Neural cell (in vitro differentiated cells): ENCODE results near the gene CC2D2B. TPM values are rescaled to one million over a fixed set of nuclear protein-coding genes. Genes with fewer than 3 reads are reported as not detected.
"Not testable (repeated sequence)": the region's sequence is repeated elsewhere in the genome, so short reads cannot be mapped to it uniquely, and the experiment has no call there.

Source experiments
- H2AFZ ChIP-seq: fragments of 200-600, 300-800 bp; sonication (generic), shearing (Covaris generic); 2 replicates; pipeline ENCODE4 v1.6.0; 2014; ENCODE audit warnings: low read depth, mild to moderate bottlenecking, antibody characterized with exemption, low read length, moderate library complexity
- H3F3A ChIP-seq: fragments of 200-600 bp; shearing (Covaris generic); 2 replicates; pipeline ENCODE4 v1.6.1; 2016; ENCODE audit warnings: mild to moderate bottlenecking, moderate library complexity, mixed read lengths, antibody characterized with exemption, low read length; ENCODE audit not compliant: insufficient read depth, poor library complexity, severe bottlenecking
- H3K27ac ChIP-seq: fragments of 200-600, 300-800 bp; sonication (generic), shearing (Covaris generic); 2 replicates; pipeline ENCODE4 v1.5.1; 2014; ENCODE audit warnings: mild to moderate bottlenecking, low read length, moderate library complexity
- H3K27me3 ChIP-seq: fragments of 300-800, 200-600 bp; sonication (generic), shearing (Covaris generic); 2 replicates; pipeline ENCODE4 v1.6.0; 2014; ENCODE audit warnings: mild to moderate bottlenecking, low read depth, low read length, moderate library complexity; ENCODE audit not compliant: insufficient read depth
- H3K36me3 ChIP-seq: fragments of 300-800, 200-600 bp; sonication (generic), shearing (Covaris generic); 2 replicates; pipeline ENCODE4 v1.5.1; 2014; ENCODE audit warnings: mild to moderate bottlenecking, antibody characterized with exemption, low read length, moderate library complexity; ENCODE audit not compliant: insufficient read depth
- H3K4me2 ChIP-seq: fragments of 300-800, 200-600 bp; sonication (generic), shearing (Covaris generic); 2 replicates; pipeline ENCODE4 v1.6.0; 2014; ENCODE audit warnings: mild to moderate bottlenecking, low read length
- H3K4me3 ChIP-seq: fragments of 300-800, 200-600 bp; sonication (generic), shearing (Covaris generic); 2 replicates; pipeline ENCODE4 v1.5.1; 2014; ENCODE audit warnings: mild to moderate bottlenecking, low read length, moderate library complexity
- H3K79me2 ChIP-seq: fragments of 200-600 bp; shearing (Covaris generic); replicated peaks from 2 replicates; pipeline ENCODE4 v1.6.0; 2014; ENCODE audit warnings: mild to moderate bottlenecking, low read length, moderate library complexity; ENCODE audit not compliant: insufficient read depth
- H3K9ac ChIP-seq: fragments of 300-800, 200-600 bp; sonication (generic), shearing (Covaris generic); 2 replicates; pipeline ENCODE4 v1.6.1; 2016; ENCODE audit warnings: mild to moderate bottlenecking, low read length, mixed read lengths
- H3K9me2 ChIP-seq: fragments of 200-600 bp; shearing (Covaris generic); 2 replicates; pipeline ENCODE4 v1.6.1; 2016; ENCODE audit warnings: mild to moderate bottlenecking, low read length, mixed read lengths; ENCODE audit not compliant: insufficient read depth
- H3K9me3 ChIP-seq: fragments of 200-600, 300-800 bp; sonication (generic), shearing (Covaris generic); 2 replicates; pipeline ENCODE4 v1.6.1; 2016; ENCODE audit warnings: mild to moderate bottlenecking, mixed run types, low read length, moderate library complexity, mixed read lengths
- H4K20me1 ChIP-seq: fragments of 200-600 bp; shearing (Covaris generic); 2 replicates; pipeline ENCODE4 v1.6.1; 2016; ENCODE audit warnings: mild to moderate bottlenecking, mixed run types; ENCODE audit not compliant: insufficient read depth
- CTCF ChIP-seq: fragments of 450-650 bp; IDR thresholded peaks from 2 replicates; pipeline ENCODE4 v1.5.1; 2014; ENCODE audit warnings: antibody characterized with exemption, mild to moderate bottlenecking, moderate library complexity; ENCODE audit not compliant: poor library complexity, severe bottlenecking
- EP300 ChIP-seq: fragments of 450-650 bp; conservative IDR thresholded peaks from 2 replicates; pipeline ENCODE4 v1.6.1; 2014; ENCODE audit warnings: antibody characterized with exemption, mild to moderate bottlenecking, moderate library complexity; ENCODE audit not compliant: poor library complexity, severe bottlenecking
- EZH2 ChIP-seq: fragments of 200-600, 300-800 bp; shearing (Covaris generic), sonication (generic); IDR thresholded peaks from 2 replicates; pipeline ENCODE4 v1.6.1; 2014; ENCODE audit warnings: antibody characterized with exemption, low read length, borderline replicate concordance, mild to moderate bottlenecking; ENCODE audit not compliant: insufficient read depth, poor library complexity, severe bottlenecking
- MXI1 ChIP-seq: fragments of 450-650 bp; conservative IDR thresholded peaks from 2 replicates; pipeline ENCODE4 v1.6.1; 2014; ENCODE audit warnings: antibody characterized with exemption, mild to moderate bottlenecking; ENCODE audit not compliant: poor library complexity, severe bottlenecking
- POLR2AphosphoS5 ChIP-seq: IDR thresholded peaks from 2 replicates; pipeline ENCODE4 v1.6.1; 2012
- RAD21 ChIP-seq: fragments of 450-650 bp; conservative IDR thresholded peaks from 2 replicates; pipeline ENCODE4 v1.6.1; 2014; ENCODE audit warnings: antibody characterized with exemption, mild to moderate bottlenecking, moderate library complexity
- REST ChIP-seq: IDR thresholded peaks from 2 replicates; pipeline ENCODE4 v1.6.1; 2012; ENCODE audit warnings: borderline replicate concordance
- SMC3 ChIP-seq: fragments of 450-650 bp; conservative IDR thresholded peaks from 2 replicates; pipeline ENCODE4 v1.6.1; 2014; ENCODE audit warnings: antibody characterized with exemption, mild to moderate bottlenecking, moderate library complexity; ENCODE audit not compliant: poor library complexity
- TAF1 ChIP-seq: IDR thresholded peaks from 2 replicates; pipeline ENCODE4 v1.6.1; 2012; ENCODE audit warnings: low read depth
- polyA plus RNA-seq: library from polyadenylated mRNA; depleted of rRNA; stranded (reverse); fragments of >200 nt; gene quantifications from 2 replicates; pipeline ENCODE4 v1.2.3, GENCODE V29; 2014

CC2D2B gene
- polyA plus RNA-seq, 1 donor from 2014 or later = 0.61 TPM

- H2AFZ ChIP-seq = no peak overlapping the region
- no peaks in the 10 kb centered on the region for H3K36me3 ChIP-seq
- TF ChIP-seq EP300 = no peak
- no peak for TF ChIP-seq MXI1
- no peak for TF ChIP-seq SMC3
- no peaks in the 10 kb centered on the region for H3F3A ChIP-seq
- H3K4me2 ChIP-seq = no peak overlapping the region
- no peaks in the 10 kb centered on the region for H3K79me2 ChIP-seq
- H3K9me2 ChIP-seq = no peaks in the 10 kb centered on the region
- no peak overlapping the region for H3K4me3 ChIP-seq
- no peaks in the 10 kb centered on the region for H4K20me1 ChIP-seq
- H3K27me3 ChIP-seq = no peaks in the 10 kb centered on the region
- no peak overlapping the region for H3K27ac ChIP-seq
- H3K9me3 ChIP-seq = no peaks in the 10 kb centered on the region
- H3K9ac ChIP-seq = no peak overlapping the region
Observed at GRCh38 chr10:95873651-95874050, 34.1 kb upstream of the CC2D2B start.

- H3K27me3 ChIP-seq, H3K9me2 ChIP-seq, H3K4me2 ChIP-seq, H2AFZ ChIP-seq, H3F3A ChIP-seq, H3K79me2 ChIP-seq, H4K20me1 ChIP-seq, H3K4me3 ChIP-seq, H3K9ac ChIP-seq, H3K9me3 ChIP-seq, H3K36me3 ChIP-seq, H3K27ac ChIP-seq: not testable (repeated sequence)
Observed at GRCh38 chr10:95874783-95875182, 33.0 kb upstream of the CC2D2B start.

GRCh38 chr10:95876756-95877155 lies 31.0 kb upstream of the CC2D2B start:
- no peak overlapping the region for H3K27ac ChIP-seq
- H3K79me2 ChIP-seq = no peaks in the 10 kb centered on the region
- H3K4me3 ChIP-seq = no peak overlapping the region
- no peak overlapping the region for H2AFZ ChIP-seq
- H3K9ac ChIP-seq = no peak overlapping the region
- TF ChIP-seq CTCF (no peak), EZH2 (no peak), POLR2AphosphoS5 (no peak), TAF1 (no peak), REST (no peak), MXI1 (no peak), EP300 (no peak), RAD21 (no peak), SMC3 (no peak)
- no peak overlapping the region for H3K4me2 ChIP-seq
- H3F3A ChIP-seq = no peaks in the 10 kb centered on the region
- H3K9me2 ChIP-seq = no peaks in the 10 kb centered on the region
- H4K20me1 ChIP-seq = no peaks in the 10 kb centered on the region
- no peaks in the 10 kb centered on the region for H3K9me3 ChIP-seq
- H3K27me3 ChIP-seq = no peaks in the 10 kb centered on the region
- no peaks in the 10 kb centered on the region for H3K36me3 ChIP-seq
